Stimulated activated naive B cell treated with anti-CD40 and anti-IgM and Interleukin-4, amounts not matched to agents 10 μg/mL and 1 μg/mL and 100 μg/mL, for 72 hours (primary cell): ENCODE measurements around the gene KDM3A.

Experiments
- ATAC-seq, 2 donors: fragments of 150-1000 bp; cut with Tn5 transposase; replicated peaks; 2 replicates each; pipeline ENCODE4 v1.10.0; 2021; ENCODE audit warnings: moderate library complexity in 1 of 2
- DNase-seq: peaks from one replicate; pipeline ENCODE4 v3.0.0; 2021
- H3K27ac Mint-ChIP-seq: one replicate; pipeline ENCODE4 v1.8.0; 2022; ENCODE audit warnings: mild to moderate bottlenecking, mixed read lengths
- H3K27me3 Mint-ChIP-seq, 2 donors: one replicate each; pipeline ENCODE4 v1.8.0; 2022; ENCODE audit warnings: mixed read lengths in 2 of 2
- H3K36me3 Mint-ChIP-seq, 2 donors: one replicate each; pipeline ENCODE4 v1.8.0; 2022; ENCODE audit warnings: mixed read lengths in 2 of 2, mild to moderate bottlenecking in 1 of 2
- H3K4me1 Mint-ChIP-seq, 2 donors: one replicate each; pipeline ENCODE4 v1.8.0; 2022; ENCODE audit warnings: mixed read lengths in 2 of 2, mild to moderate bottlenecking in 1 of 2
- H3K4me3 Mint-ChIP-seq, 2 donors: one replicate each; pipeline ENCODE4 v1.8.0; 2022; ENCODE audit warnings: mild to moderate bottlenecking in 2 of 2, mixed read lengths in 2 of 2, moderate library complexity in 1 of 2
- H3K9me3 Mint-ChIP-seq, 2 donors: one replicate each; pipeline ENCODE4 v1.8.0; 2022; ENCODE audit warnings: mixed read lengths in 2 of 2, mild to moderate bottlenecking in 1 of 2

KDM3A gene

DNA sequence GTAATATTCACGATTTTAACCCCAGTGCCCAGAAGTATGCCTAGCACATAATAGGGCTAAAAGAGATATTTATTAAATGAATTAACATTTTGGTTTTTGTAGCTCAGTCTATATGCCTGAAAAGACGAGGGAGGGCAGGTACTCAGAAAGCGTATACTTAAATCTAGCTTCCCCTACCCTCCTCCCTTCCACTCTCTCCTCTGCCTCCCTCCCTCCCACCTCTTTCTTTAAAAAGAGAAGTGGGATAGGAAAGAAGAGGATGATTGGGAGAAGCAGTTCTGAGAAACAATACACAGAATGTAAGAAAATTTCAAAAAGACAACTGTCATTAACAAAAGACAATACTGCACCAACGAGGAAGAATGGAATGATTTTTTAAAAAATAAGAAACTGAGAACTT lies 82.3 kb downstream of the KDM3A start:
- ATAC-seq: no peak
- Mint-ChIP-seq H3K27ac (no peak overlapping the region), H3K9me3 (peaks cover 6 to 7% of the 10 kb centered on the region in 2 donors), H3K36me3 (peaks cover 15 to 32% of the 10 kb centered on the region in 2 donors), H3K27me3 (no peaks in the 10 kb centered on the region), H3K4me1 (no peaks in the 10 kb centered on the region), H3K4me3 (no peak overlapping the region)
- no peak for DNase-seq

DNA sequence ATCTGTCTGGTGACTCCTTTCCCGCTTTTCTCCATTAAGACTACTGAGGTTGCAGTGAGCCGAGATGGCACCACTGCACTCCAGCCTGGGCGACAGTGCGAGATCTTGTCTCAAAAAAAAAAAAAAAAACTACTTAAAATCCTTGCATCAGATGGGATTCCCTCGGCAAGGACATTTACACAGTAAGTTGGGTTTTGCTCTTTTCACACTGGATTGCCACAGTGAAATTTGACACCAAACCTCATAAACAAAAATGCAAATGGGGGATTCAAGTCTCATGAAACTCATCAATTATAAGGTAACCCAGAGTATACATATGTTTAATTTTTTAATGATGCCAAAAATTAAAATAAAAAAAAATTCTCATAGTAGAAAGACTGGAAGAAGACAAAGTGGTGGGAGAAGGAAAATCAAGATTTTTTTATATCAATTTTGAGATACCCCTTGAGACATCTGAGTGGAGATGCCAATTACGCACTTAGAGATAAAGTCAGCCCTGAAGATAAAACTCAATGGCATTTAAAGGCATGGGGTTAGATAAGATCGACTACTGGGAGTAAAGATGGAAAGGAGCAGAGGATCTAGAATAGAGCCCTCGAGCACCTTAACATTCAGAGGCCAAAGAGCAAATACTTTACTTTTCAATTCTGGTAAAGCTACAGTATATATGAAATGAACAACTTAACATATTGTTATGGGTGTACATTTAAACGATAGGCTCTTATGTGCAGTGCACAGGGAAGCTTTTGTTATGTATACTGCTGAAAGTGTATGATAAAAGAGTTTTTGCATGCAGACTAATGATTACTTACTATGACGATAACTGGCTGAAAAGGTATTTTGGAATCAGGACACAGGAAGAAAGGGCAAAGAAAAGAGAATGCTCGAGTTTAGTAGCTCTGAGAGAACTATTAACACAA lies 84.5 kb downstream of the KDM3A start:
- ATAC-seq: no peak
- H3K36me3 Mint-ChIP-seq: peaks cover 20 to 40% of the 10 kb centered on the region in 2 donors
- no peak for DNase-seq
- no peaks in the 10 kb centered on the region for H3K4me1 Mint-ChIP-seq
- no peaks in the 10 kb centered on the region for H3K27me3 Mint-ChIP-seq
- no peak overlapping the region for H3K4me3 Mint-ChIP-seq
- H3K27ac Mint-ChIP-seq: no peak overlapping the region
- peaks cover 0 to under 1% of the 10 kb centered on the region in 2 donors for H3K9me3 Mint-ChIP-seq

DNA sequence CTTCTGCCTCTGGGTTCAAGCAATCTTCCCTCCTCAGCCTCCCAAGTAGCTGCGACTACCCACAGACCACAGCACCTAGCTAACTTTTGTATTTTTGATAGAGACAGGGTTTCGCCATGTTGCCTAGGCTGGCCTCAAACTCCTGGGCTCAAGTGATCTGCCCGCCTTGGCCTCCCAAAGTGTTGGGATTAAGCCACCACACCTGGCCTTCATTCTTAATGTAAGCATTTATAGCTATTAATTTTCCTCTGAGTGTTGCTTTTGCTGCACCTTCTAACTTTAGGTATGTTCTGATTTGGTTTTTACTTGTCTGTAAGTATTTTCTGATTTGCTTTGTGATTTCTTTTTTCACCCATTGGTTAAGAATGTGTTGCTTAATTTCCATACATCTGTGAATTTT lies 92.4 kb downstream of the KDM3A start:
- Mint-ChIP-seq H3K27me3 (no peaks in the 10 kb centered on the region), H3K9me3 (peaks cover 8 to 15% of the 10 kb centered on the region in 2 donors), H3K4me3 (no peak overlapping the region), H3K4me1 (peaks cover 4 to 15% of the 10 kb centered on the region in 2 donors), H3K27ac (no peak overlapping the region), H3K36me3 (peaks cover 26 to 43% of the 10 kb centered on the region in 2 donors)
- ATAC-seq (no peak), DNase-seq (no peak)

DNA sequence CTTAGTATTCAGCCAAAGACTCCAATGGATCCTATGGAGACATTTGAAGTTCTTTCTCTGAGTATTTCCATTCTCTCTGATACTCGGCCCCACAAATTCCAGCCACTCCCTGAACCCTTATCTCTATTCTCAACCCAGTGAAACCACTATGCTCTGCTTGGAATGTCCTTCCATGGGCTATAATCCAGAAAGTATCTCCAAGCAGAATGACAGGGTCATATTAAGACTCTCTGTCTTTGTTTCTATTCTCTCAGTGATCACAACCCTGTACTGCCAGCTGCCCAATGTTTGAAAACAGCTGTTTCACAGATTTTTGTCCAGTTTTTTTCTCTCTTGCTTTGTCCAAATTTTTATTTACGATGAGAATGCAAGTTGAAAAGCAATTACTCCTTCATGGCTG lies 100.2 kb downstream of the KDM3A start:
- no peaks in the 10 kb centered on the region for H3K27me3 Mint-ChIP-seq
- H3K27ac Mint-ChIP-seq: no peak overlapping the region
- DNase-seq: no peak
- peaks cover 3 to 8% of the 10 kb centered on the region in 2 donors for H3K9me3 Mint-ChIP-seq
- H3K4me1 Mint-ChIP-seq: peaks cover 0 to 2% of the 10 kb centered on the region in 2 donors
- no peak for ATAC-seq
- H3K36me3 Mint-ChIP-seq: peaks cover 42 to 64% of the 10 kb centered on the region in 2 donors
- H3K4me3 Mint-ChIP-seq: no peak overlapping the region
